ENCODE data around the gene CTNND2.

The CTNND2 gene

DNA sequence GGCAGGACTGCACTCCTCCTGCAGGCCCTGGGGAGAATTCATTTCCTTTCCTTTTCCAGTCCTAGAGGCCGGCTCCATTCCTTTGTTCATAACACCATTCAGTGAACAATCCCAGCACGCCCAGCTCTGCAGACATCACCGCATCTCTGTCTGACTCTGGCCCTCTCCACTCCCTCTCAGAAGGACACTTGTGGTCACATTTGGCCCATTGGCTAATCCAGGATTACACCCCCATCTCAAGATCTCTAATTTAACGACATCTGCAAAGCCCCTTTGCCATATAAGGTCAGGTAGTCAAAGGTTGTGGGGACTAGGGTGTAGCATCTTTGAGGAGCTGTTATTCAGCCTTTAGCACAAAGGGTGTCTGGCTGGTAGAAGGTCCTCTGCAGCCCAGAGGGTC is 958.2 kb downstream of the CTNND2 start:
- H3K27ac ChIP-seq (ENCODE audit: low read depth, low read length, severe bottlenecking), result no peak overlapping the region
- H3K4me1 ChIP-seq (ENCODE audit: control insufficient read depth, insufficient read depth, low read length, poor library complexity, severe bottlenecking), result no peaks in the 10 kb centered on the region
- no peaks in the 10 kb centered on the region for H3K36me3 ChIP-seq (ENCODE audit: control insufficient read depth, insufficient read depth, low read length)
- H3K4me3 ChIP-seq (ENCODE audit: extremely low read depth, insufficient read depth, low read length, poor library complexity, severe bottlenecking), result no peak overlapping the region
- WGBS, 2 experiments (ENCODE audit: insufficient coverage in 2 of 2), result 90 to 93% methylated on average over 3 of the region's 4 CpGs
- H3K9me3 ChIP-seq (ENCODE audit: control insufficient read depth, low read length), result no peaks in the 10 kb centered on the region

DNA sequence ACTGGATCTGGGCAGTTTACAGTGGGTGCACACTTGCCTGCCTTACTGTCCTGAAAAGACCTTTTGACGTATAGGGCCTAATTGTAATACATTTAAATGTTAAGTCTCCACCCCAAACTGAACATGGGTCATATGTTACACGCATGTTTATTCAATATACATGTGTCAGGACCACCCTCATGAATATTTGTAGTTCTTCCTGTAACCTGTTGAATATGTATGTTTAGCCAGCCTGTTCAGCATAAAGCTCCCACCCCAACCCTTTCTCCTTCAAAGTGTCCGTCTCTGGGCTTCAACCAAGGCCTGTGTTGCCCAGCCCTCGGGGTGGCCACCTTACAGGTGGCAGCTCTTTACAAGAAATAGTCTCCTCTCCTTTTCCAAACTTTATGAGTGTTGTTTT is 962.3 kb downstream of the CTNND2 start:
- H3K4me1 ChIP-seq (ENCODE audit: control insufficient read depth, insufficient read depth, low read length, poor library complexity, severe bottlenecking), result no peaks in the 10 kb centered on the region
- H3K4me3 ChIP-seq (ENCODE audit: extremely low read depth, insufficient read depth, low read length, poor library complexity, severe bottlenecking), result no peak overlapping the region
- no peak overlapping the region for H3K27ac ChIP-seq (ENCODE audit: low read depth, low read length, severe bottlenecking)
- no peaks in the 10 kb centered on the region for H3K36me3 ChIP-seq (ENCODE audit: control insufficient read depth, insufficient read depth, low read length)
- 89 to 100% methylated on average over 1 to 3 of the region's 4 CpGs for WGBS, 2 experiments (ENCODE audit: insufficient coverage in 2 of 2)
- H3K9me3 ChIP-seq (ENCODE audit: control insufficient read depth, low read length), result no peaks in the 10 kb centered on the region

DNA sequence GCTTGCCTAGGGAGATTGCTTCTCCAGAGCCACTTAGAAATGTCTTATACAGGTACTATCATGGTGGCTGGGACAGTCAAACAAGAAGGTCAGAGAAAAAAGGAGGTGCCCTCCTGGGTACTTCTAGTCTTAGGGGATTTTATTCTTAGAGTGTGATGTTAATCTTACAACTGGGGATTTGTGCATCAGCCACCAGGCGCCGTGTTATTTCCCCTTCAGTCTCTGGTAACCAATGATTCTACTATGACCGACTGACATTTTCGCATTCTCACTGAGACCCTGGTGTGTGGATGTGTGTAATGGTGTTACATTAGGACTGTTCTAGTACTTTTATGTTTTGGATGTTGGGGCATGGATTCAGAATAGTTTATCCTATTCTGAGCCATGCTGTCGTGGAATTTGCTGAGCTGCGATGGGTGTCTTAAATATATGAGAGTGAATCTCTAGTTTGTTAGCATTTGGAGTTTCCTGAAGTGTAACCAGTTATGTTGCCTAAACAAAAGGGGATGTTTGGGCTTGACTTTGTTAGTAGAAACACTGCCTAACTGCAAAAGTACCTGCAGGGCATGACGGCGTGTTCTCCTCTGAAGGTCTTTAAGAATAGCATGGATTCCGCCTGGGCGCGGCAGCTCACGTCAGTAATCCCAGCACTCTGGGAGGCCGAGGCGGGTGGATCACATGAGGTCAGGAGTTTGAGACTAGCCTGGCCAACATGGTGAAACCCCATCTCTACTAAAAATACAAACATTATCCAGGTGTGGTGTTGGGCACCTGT is 968.0 kb downstream of the CTNND2 start:
- Histone ChIP-seq H3K4me1 (ENCODE audit: control insufficient read depth, insufficient read depth, low read length, poor library complexity, severe bottlenecking) (no peaks in the 10 kb centered on the region), H3K9me3 (ENCODE audit: control insufficient read depth, low read length) (no peaks in the 10 kb centered on the region), H3K4me3 (ENCODE audit: extremely low read depth, insufficient read depth, low read length, poor library complexity, severe bottlenecking) (no peak overlapping the region), H3K36me3 (ENCODE audit: control insufficient read depth, insufficient read depth, low read length) (no peaks in the 10 kb centered on the region), H3K27ac (ENCODE audit: low read depth, low read length, severe bottlenecking) (no peak overlapping the region)
- WGBS, 2 experiments (ENCODE audit: insufficient coverage in 2 of 2), result 93 to 98% methylated on average over 11 to 12 of the region's 14 CpGs

DNA sequence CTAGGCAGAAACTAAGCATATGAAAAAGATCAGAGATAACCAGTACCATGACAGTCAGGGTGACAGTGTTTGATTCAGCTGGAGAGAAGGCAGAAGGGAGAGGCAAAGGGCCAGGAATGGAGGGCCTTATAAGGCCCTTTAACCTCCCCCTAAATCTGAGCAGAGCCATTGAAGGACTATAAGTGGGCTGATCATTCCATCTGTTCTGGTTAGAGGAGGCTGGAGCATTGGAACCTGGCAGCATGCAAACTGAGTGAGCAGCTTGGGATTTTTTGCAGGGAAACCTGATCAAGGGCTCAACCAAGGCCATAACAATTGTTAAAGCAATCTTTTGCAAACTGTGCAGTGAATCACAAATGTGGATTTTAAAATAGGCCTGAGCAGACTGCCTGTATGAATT is 968.7 kb downstream of the CTNND2 start:
- no peaks in the 10 kb centered on the region for H3K36me3 ChIP-seq (ENCODE audit: control insufficient read depth, insufficient read depth, low read length)
- no peak overlapping the region for H3K4me3 ChIP-seq (ENCODE audit: extremely low read depth, insufficient read depth, low read length, poor library complexity, severe bottlenecking)
- H3K27ac ChIP-seq (ENCODE audit: low read depth, low read length, severe bottlenecking), result no peak overlapping the region
- no peaks in the 10 kb centered on the region for H3K4me1 ChIP-seq (ENCODE audit: control insufficient read depth, insufficient read depth, low read length, poor library complexity, severe bottlenecking)
- H3K9me3 ChIP-seq (ENCODE audit: control insufficient read depth, low read length), result no peaks in the 10 kb centered on the region

DNA sequence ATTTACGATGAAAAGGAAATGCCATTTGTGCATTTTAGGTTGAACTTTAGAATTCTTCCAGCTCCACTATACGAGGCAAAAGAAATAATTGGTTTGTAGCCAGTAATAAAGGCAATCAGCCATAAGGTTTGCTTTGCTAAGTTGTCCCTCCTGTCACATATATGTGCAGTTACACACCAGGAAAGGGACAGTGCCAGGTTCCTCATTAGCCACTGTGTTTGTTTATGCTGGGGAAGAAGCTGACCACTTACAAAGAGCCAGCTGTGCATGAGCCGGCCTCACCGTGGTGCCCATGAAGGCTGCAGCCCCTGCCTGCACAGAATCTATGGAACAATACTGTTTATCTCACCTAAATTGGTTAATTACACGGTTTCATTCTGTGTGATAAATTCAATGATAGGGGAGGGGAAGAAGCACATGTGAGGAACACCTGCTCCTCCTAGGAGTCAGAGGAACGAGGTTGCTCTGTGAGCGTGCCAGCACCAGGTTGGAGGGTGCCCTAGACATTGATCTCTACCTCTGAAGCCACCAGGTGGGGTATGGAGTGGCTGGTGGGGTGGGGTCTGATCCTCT is 969.4 kb downstream of the CTNND2 start:
- 85 to 89% methylated on average over 4 to 6 of the region's 7 CpGs for WGBS, 2 experiments (ENCODE audit: insufficient coverage in 2 of 2)
- Histone ChIP-seq H3K9me3 (ENCODE audit: control insufficient read depth, low read length) (no peaks in the 10 kb centered on the region), H3K4me1 (ENCODE audit: control insufficient read depth, insufficient read depth, low read length, poor library complexity, severe bottlenecking) (no peaks in the 10 kb centered on the region), H3K36me3 (ENCODE audit: control insufficient read depth, insufficient read depth, low read length) (no peaks in the 10 kb centered on the region), H3K4me3 (ENCODE audit: extremely low read depth, insufficient read depth, low read length, poor library complexity, severe bottlenecking) (no peak overlapping the region), H3K27ac (ENCODE audit: low read depth, low read length, severe bottlenecking) (no peak overlapping the region)

DNA sequence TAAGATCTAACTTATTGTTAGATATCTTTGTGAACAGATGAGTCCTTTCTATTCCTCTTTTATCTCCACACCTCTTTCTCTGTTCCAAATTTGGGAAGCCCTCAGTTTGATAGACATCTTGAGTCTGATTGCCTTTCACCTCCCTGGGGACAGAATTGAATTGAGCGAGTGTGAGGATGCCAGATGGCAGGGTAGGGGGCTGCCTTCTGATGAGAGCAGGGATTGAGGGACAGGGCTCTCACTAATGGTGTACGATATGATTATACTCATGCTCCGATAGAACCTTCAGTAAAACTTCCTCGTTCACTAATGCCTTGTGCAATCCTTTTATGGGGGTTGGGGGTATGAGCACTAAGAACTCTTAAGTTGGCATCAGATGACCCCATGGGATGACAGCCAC is 971.1 kb downstream of the CTNND2 start:
- Histone ChIP-seq H3K9me3 (ENCODE audit: control insufficient read depth, low read length) (no peaks in the 10 kb centered on the region), H3K4me1 (ENCODE audit: control insufficient read depth, insufficient read depth, low read length, poor library complexity, severe bottlenecking) (no peaks in the 10 kb centered on the region), H3K27ac (ENCODE audit: low read depth, low read length, severe bottlenecking) (no peak overlapping the region), H3K4me3 (ENCODE audit: extremely low read depth, insufficient read depth, low read length, poor library complexity, severe bottlenecking) (no peak overlapping the region), H3K36me3 (ENCODE audit: control insufficient read depth, insufficient read depth, low read length) (no peaks in the 10 kb centered on the region)
- WGBS, 2 experiments (ENCODE audit: insufficient coverage in 2 of 2), result 86 to 100% methylated on average over 1 of the region's 4 CpGs

DNA sequence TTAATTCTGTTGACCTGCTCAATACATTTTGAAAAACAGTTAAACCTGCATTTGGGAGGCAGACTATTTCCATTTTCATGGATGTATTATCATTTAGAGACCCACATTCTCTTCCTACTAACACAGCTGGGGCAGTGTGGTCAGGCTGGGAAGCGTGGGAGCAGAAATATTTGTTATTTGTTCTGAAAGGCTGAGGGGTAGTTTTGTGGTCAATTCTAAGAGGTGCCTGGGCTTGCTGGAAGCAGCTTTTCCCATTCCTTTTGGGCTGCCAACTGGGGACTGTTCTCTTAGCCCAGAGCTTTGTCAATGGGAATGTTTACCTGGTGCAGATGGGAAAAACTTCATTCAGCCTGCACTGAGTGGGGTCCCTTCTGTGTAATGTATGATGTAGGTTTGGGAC is 971.8 kb downstream of the CTNND2 start:
- Histone ChIP-seq H3K9me3 (ENCODE audit: control insufficient read depth, low read length) (no peaks in the 10 kb centered on the region), H3K4me1 (ENCODE audit: control insufficient read depth, insufficient read depth, low read length, poor library complexity, severe bottlenecking) (no peaks in the 10 kb centered on the region), H3K36me3 (ENCODE audit: control insufficient read depth, insufficient read depth, low read length) (no peaks in the 10 kb centered on the region), H3K27ac (ENCODE audit: low read depth, low read length, severe bottlenecking) (no peak overlapping the region), H3K4me3 (ENCODE audit: extremely low read depth, insufficient read depth, low read length, poor library complexity, severe bottlenecking) (no peak overlapping the region)
- no CpG with 5 or more reads among the region's 1 CpG for WGBS, 2 experiments (ENCODE audit: insufficient coverage in 2 of 2)

DNA sequence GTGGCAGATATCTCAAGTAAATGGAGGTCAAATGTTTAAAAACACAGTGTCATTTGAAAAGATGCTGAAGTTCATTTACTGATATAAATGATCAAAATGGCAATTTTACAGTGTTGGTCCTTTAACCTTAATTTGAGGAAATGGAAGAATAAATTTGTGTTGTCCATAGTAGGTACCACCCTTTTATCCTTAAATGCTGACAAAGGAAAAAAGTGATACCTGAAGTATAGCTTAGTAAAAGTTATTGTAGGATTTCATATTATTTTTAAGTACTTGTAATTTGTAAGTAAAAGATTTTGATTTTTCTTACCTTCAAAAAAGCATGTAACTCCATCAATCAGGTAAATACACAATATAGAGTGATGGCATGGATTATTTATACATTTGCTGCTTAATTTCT is 976.6 kb downstream of the CTNND2 start:
- H3K4me3 ChIP-seq (ENCODE audit: extremely low read depth, insufficient read depth, low read length, poor library complexity, severe bottlenecking), result no peak overlapping the region
- no peak overlapping the region for H3K27ac ChIP-seq (ENCODE audit: low read depth, low read length, severe bottlenecking)
- H3K9me3 ChIP-seq (ENCODE audit: control insufficient read depth, low read length), result no peaks in the 10 kb centered on the region
- no peaks in the 10 kb centered on the region for H3K36me3 ChIP-seq (ENCODE audit: control insufficient read depth, insufficient read depth, low read length)
- H3K4me1 ChIP-seq (ENCODE audit: control insufficient read depth, insufficient read depth, low read length, poor library complexity, severe bottlenecking), result no peaks in the 10 kb centered on the region

DNA sequence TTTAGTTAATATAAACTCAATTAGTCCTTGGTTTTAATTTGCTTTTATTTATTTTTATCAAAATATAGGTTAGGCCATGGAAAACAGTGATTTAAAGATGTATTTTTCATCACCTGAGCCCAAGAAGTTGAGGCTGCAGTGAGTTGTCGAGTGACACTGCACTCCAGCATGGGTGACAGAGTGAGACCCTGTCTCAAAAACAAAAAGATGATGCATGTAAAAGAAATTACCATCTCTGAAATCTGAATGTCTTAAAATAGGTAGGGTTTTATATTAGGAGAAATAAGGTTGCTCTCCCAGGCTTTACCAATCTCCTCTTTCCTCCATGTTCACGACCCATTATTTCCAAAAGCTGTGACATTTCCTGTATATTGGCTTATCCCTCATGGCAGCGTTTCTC is 980.9 kb downstream of the CTNND2 start:
- no peaks in the 10 kb centered on the region for H3K9me3 ChIP-seq (ENCODE audit: control insufficient read depth, low read length)
- no peak overlapping the region for H3K4me3 ChIP-seq (ENCODE audit: extremely low read depth, insufficient read depth, low read length, poor library complexity, severe bottlenecking)
- H3K36me3 ChIP-seq (ENCODE audit: control insufficient read depth, insufficient read depth, low read length), result no peaks in the 10 kb centered on the region
- H3K27ac ChIP-seq (ENCODE audit: low read depth, low read length, severe bottlenecking), result no peak overlapping the region
- no peaks in the 10 kb centered on the region for H3K4me1 ChIP-seq (ENCODE audit: control insufficient read depth, insufficient read depth, low read length, poor library complexity, severe bottlenecking)
- 63 to 85% methylated on average over 3 of the region's 3 CpGs for WGBS, 2 experiments (ENCODE audit: insufficient coverage in 2 of 2)

Measured in mesodermal cell (in vitro differentiated cells).